HG02623 (cell line): ENCODE results near the gene HHLA2.

Source experiments
- ATAC-seq: cut with Tn5 transposase; IDR thresholded peaks from one replicate; pipeline ENCODE4 v1.9.1; 2021; ENCODE audit warnings: moderate library complexity; ENCODE audit not compliant: unreplicated experiment

The HHLA2 gene

DNA sequence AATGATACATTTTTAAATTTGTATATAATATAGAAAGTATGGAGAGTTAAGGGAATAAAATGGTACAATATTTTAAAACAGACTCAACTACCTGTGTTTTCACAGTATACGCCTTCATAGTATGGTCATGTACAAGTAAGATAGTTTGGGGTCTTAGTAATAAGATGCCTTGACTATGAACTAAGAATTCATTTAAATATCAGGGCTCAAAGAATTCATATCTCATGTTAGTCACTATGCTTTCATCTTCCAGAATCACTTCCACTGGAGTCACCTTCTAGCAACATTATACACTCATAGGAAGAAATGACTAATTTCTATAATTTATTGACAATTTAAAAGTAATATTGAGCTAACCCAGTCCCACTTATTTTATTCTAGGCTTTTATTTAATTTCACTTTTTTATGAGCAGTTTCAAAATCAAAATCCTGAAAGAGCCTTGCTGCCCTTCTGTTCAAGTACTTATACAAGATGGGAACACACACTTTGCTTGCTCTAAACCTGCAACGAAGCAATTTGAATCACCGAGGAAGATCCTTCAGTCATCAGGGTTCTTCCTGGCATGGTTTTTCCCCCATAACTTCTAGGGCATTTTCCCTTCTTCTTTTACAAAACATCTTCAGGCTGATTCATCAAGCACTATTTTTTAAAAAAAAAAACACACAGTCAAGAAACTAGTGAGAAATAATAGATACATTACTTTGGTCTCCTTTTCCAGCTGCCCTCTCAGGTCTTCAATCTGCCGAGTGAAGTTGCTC lies 119.9 kb downstream of the HHLA2 start:
- ATAC-seq = no peak

- no peak for ATAC-seq
Observed at GRCh38 chr3:108420926-108421325, 124.6 kb downstream of the HHLA2 start.
